Midbrain (tissue), 1 donor: Measurements from ENCODE around the gene PRKCE.
"Not testable (repeated sequence)": the region's sequence is repeated elsewhere in the genome, so short reads cannot be mapped to it uniquely, and the experiment has no call there.

ENCODE experiments used
- DNase-seq: peaks from one replicate; lab custom pipeline; 2025; lab: John Stamatoyannopoulos, UW

Gene PRKCE

GRCh38 chr2:46194856-46195255 is 543.4 kb downstream of the PRKCE start:
- DNase-seq: no peak

DNA sequence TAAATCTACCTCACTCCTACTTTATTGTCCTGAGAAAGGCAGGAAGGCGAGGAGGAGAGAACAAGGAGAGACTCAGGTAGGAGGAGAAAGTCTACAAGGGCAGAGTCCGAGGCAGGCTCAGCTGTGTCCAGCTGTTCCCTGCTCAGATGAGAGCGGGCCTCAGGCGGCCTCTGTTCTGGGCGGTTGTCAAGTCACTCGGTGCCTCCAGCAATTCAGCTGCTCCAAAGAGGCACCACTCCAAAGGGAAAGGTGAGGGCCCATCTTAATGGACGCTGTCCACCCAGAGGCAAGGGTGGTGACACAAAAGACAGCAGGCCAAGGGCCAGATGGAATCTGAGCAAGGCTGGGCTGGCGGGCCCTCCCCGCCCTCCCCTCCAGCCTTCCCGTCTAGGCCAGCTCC is 544.3 kb downstream of the PRKCE start:
- DNase-seq: no peak

- no peak for DNase-seq
Observed at GRCh38 chr2:46196871-46197462, 545.5 kb downstream of the PRKCE start.

DNA sequence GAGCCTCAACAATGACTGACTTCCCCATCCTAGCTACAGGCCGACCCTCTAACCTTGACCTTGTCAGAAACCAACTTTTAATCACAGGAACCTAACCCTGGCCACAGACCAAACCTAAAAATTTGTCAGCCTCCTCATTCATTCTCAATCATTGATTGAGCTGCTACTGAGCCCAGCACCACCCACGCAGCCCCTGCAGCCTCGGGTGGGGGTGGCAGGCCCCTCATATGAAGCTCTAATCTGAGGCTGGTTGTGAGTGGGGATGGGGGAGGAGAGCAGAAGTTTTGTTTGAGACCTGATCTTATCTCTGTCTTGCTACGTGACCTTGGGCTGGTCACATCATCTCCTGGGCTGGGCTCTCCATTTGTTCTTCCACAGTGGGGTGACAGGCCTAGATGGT is 546.2 kb downstream of the PRKCE start:
- DNase-seq: no peak

DNA sequence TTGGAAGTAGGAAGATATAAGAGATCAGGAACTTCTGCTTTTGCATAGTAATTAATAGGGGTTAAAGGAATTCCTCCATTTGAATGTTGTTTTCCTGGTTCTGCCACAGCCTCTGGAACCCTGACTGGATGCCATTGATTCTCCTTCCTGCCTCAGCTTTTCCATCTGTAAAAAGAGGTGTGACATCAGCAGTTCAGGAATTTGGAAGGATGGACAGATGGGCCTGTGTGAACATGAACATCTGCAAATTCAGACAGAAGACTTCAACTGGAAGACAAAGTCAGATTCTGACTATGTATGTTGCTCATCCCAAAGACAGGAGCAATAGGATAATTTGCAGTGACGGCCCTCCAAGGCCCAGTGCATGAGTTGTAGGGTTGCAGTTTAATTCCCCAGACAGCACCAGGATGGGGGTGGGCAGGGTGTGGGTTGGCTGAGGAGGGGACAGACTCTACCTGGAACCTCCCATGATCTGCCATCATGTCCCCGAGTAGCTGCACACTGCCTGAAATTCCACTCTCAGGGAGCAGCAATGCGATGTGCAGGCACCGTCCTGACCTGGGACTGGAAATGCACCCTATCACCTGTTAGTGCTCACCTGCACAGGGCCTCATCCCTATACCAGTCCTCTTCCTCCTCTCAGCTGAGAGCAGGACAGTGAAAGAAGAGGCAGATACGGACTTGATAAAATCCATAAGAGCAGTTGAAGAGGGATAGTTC is 546.8 kb downstream of the PRKCE start:
- DNase-seq: no peak

DNA sequence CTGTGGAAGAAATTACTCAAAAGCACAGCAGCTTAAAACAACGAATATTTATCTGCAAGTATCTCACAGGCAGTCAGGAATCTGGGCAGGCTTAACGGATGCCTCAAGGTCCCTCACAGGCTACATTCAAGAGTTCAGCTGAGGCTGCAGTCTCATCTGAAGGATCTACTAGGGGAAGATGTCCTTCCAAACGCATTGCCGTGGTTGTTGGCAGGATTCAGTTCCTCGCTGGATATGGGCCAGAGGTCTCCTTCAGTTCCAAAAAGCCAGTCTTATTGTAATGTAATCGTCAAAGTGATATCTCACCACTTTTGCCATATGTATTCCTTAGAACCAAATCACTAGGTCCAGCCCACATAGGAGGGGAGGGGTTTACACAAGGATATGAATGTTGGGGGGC is 547.5 kb downstream of the PRKCE start:
- DNase-seq: no peak

DNA sequence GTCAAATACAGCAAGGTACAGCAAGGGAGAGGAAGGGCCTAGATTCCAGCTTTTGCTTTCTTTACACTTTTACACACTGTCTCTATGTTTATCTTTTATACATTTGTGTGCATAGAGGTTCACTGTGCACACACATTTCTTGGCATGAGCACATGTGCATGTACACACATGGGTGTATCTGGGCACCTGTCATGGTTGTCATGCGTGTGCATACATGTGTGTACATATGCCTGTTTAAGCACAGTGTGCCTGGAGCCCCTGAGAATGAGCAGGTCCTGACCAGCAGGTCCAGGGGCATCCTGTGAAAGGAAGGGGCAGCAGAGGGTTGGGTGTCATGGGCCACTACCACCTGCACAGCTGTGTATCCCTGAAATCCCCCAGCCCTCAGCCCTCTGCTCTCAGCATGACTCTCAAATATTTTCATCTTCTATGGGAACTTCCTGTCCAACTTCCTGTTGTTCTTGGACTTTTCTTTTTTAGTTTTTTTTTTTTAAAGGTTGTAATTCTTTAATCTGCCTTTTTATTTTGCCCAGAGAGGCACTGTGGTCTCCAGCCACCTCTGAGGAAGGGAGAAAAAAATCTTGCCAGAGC is 548.7 kb downstream of the PRKCE start:
- no peak for DNase-seq

GRCh38 chr2:46200861-46201605 is 549.6 kb downstream of the PRKCE start:
- DNase-seq: no peak

DNA sequence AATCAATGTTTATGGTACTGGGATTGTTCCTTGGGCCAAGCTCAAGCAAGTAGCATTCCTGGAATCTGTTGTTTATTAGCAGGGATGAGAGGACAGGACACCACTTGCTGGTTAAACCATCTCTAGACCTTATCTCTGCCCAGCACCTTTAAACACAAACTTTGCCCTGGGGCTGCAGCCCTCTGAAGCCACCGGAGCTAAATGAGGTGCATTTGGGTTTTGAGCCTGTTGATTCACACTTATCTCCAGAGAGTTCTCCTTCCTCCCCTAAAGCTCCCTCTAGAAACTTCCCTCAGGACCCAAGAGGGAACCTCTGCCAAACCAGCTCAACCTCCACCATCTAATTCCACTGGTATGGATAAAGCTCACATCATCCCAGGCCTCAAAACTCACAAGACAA is 551.0 kb downstream of the PRKCE start:
- DNase-seq: no peak

GRCh38 chr2:46202987-46203386 is 551.5 kb downstream of the PRKCE start:
- DNase-seq: no peak

- DNase-seq: not testable (repeated sequence)
Observed at GRCh38 chr2:46203636-46204035, 552.2 kb downstream of the PRKCE start.

DNA sequence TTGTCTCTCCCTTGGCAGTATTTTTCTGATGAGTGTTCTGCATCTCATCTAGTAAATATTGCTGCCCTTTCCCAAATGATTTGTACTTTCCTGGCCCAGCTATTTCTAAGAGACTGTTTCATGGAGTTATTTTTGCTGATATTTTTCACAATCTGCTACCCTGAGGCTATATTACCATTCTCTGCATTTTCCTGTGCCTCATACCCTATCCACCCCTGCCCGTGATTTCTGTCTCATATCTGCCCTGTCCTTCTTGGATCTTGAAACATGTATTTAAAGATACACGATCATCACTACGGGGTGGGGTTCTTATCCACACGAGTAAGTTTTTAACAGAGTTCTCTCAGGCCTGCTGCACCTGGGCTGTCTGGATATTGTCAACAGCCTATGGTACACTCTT is 556.1 kb downstream of the PRKCE start:
- no peak for DNase-seq

DNA sequence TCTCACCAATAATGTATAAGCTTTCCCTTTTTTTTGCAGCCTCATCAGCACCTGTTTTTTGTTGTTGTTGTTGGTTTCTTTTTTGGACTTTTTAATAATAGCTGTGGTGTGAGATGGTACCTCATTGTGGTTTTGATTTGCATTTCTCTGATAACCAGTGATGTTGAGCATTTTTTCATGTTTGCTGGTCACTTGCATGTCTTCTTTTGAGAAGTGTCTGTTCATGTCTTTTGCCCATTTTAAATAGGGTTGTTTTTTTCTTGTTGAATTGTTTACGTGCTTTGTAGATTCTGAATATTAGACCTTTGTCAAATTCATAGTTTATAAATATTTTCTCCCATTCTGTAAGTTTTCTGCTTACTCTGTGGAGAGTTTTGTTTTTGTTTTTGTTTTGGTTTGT is 557.3 kb downstream of the PRKCE start:
- DNase-seq: no peak

- no peak for DNase-seq
Observed at GRCh38 chr2:46210063-46210462, 558.6 kb downstream of the PRKCE start.

GRCh38 chr2:46211461-46211860 is 560.0 kb downstream of the PRKCE start:
- no peak for DNase-seq

GRCh38 chr2:46213906-46214305 is 562.4 kb downstream of the PRKCE start:
- no peak for DNase-seq

GRCh38 chr2:46216213-46216612 is 564.7 kb downstream of the PRKCE start:
- DNase-seq: no peak

- not testable (repeated sequence) for DNase-seq
Observed at GRCh38 chr2:46223514-46223913, 572.0 kb downstream of the PRKCE start.

DNA sequence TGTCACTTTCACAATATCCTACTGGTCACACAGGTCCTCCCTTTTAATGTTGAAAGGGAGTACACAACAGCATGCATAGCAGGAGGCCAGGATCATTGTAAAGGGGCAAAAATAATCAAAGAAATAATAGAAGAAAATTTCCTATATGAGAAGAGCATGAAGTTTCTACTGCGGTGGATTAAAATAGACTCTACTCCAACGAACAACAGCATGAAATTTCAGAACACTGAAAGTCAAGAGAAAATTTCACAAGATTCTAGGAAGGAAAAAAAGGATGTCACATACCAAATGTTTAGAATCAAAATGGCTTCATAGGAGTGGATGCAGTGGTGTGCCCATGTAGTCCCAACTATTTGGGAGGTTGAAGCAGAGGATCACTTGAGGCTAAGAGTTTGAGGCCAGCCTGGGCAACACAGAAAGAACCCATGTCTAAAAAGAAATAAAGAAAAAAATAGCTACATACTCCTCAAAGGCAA is 573.7 kb downstream of the PRKCE start:
- no peak for DNase-seq

DNA sequence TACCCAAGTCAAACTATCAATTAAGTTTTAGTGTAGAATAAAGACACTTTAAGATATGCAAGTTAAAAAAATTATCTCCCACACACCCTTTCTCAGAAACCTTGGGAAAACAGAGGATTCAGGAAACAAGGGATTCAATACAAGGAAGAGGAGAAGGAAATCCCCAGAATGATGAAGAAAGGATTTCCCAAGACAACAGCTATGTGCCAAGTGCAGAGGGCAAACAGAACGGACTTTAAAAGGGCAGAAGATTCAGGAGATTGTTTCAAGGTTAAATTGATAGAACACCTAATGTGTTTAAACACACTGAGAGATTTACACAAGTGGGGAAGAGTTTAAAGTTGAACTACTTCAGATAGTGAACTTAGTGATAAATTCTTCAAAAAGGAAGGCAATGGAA is 574.3 kb downstream of the PRKCE start:
- DNase-seq: no peak

DNA sequence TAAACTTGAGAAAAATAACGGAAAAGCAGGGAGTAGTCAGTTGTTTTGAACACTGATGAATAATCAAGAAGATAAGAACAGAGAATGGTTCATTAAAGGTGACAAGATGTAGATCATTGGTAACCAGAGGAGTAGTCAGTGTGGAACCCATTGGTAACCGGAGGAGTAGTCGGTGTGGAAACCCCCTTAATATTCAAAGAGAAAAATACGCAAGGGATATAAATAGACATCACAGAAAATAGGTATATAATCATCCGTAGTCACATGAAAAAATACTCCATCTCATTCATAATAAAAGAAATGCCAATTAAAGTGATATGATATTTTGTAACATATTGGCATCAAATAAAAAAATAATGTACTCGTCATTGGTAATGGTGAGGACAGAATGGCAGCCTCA is 575.1 kb downstream of the PRKCE start:
- DNase-seq: no peak

- DNase-seq: no peak
Observed at GRCh38 chr2:46227022-46227421, 575.5 kb downstream of the PRKCE start.
